RWPE2 (cell line): ENCODE results near the gene ZNF490.

Experiments
- ATAC-seq: fragments of 200-7000 bp; cut with Tn5 transposase; 3 replicates; pipeline ENCODE4 v1.9.1; 2021; ENCODE audit warnings: low read depth
- DNase-seq: peaks from one replicate; pipeline ENCODE4 v3.0.0-alpha.2; 2020; ENCODE audit warnings: low spot score
- H3K27ac ChIP-seq: fragments of 450-650 bp; 2 replicates; pipeline ENCODE4 v1.5.1; 2017; ENCODE audit warnings: mild to moderate bottlenecking; ENCODE audit not compliant: poor library complexity, severe bottlenecking
- H3K27me3 ChIP-seq: fragments of 250-450 bp; sonication (Bioruptor Pico); 2 replicates; pipeline ENCODE4 v1.5.1; 2021; ENCODE audit warnings: mild to moderate bottlenecking, moderate library complexity; ENCODE audit not compliant: insufficient read depth, poor library complexity, severe bottlenecking
- H3K36me3 ChIP-seq: fragments of 250-450 bp; sonication (Bioruptor Pico); 2 replicates; pipeline ENCODE4 v1.5.1; 2020; ENCODE audit warnings: low read depth, mild to moderate bottlenecking, moderate library complexity
- H3K4me1 ChIP-seq: fragments of 250-450 bp; sonication (Bioruptor Pico); 2 replicates; pipeline ENCODE4 v1.5.1; 2021; ENCODE audit warnings: mild to moderate bottlenecking, moderate library complexity; ENCODE audit not compliant: insufficient read depth, poor library complexity, severe bottlenecking
- H3K4me3 ChIP-seq: fragments of 250-450 bp; sonication (Bioruptor Pico); 2 replicates; pipeline ENCODE4 v1.5.1; 2021; ENCODE audit warnings: mild to moderate bottlenecking, moderate library complexity; ENCODE audit not compliant: severe bottlenecking
- H3K9me3 ChIP-seq: fragments of 250-450 bp; sonication (Bioruptor Pico); 2 replicates; pipeline ENCODE4 v1.5.1; 2021; ENCODE audit warnings: mild to moderate bottlenecking, moderate library complexity; ENCODE audit not compliant: severe bottlenecking
- CTCF ChIP-seq: fragments of 450-650 bp; IDR thresholded peaks from one replicate; pipeline ENCODE4 v1.5.1; 2017; ENCODE audit warnings: mild to moderate bottlenecking, moderate library complexity; ENCODE audit not compliant: poor library complexity, severe bottlenecking

Gene ZNF490

GRCh38 chr19:12642506-12642905 is 31.9 kb upstream of the ZNF490 start:
- H3K9me3 ChIP-seq, result no peaks in the 10 kb centered on the region
- no peak overlapping the region for H3K4me3 ChIP-seq
- no peak for ATAC-seq
- no peaks in the 10 kb centered on the region for H3K27me3 ChIP-seq
- DNase-seq, result no peak
- H3K4me1 ChIP-seq, result no peaks in the 10 kb centered on the region
- no peak for TF ChIP-seq CTCF
- H3K27ac ChIP-seq, result no peak overlapping the region
- H3K36me3 ChIP-seq, result no peaks in the 10 kb centered on the region

- no peaks in the 10 kb centered on the region for H3K4me1 ChIP-seq
- H3K27ac ChIP-seq, result no peak overlapping the region
- no peaks in the 10 kb centered on the region for H3K27me3 ChIP-seq
- no peak for TF ChIP-seq CTCF
- DNase-seq (no peak), ATAC-seq (no peak)
- no peaks in the 10 kb centered on the region for H3K36me3 ChIP-seq
- no peaks in the 10 kb centered on the region for H3K9me3 ChIP-seq
- H3K4me3 ChIP-seq, result no peak overlapping the region
These were observed 30.8 kb upstream of the ZNF490 start for GRCh38 chr19:12641456-12641855.

GRCh38 chr19:12639901-12640613 is 29.4 kb upstream of the ZNF490 start:
- H3K4me1 ChIP-seq, result no peaks in the 10 kb centered on the region
- no peaks in the 10 kb centered on the region for H3K9me3 ChIP-seq
- ATAC-seq (peak; percentile 80), DNase-seq (no peak)
- H3K27ac ChIP-seq, result no peak overlapping the region
- peak; percentile 83 for TF ChIP-seq CTCF
- no peaks in the 10 kb centered on the region for H3K36me3 ChIP-seq
- H3K4me3 ChIP-seq, result no peak overlapping the region
- no peaks in the 10 kb centered on the region for H3K27me3 ChIP-seq

- ATAC-seq, result no peak
- Histone ChIP-seq H3K9me3 (no peaks in the 10 kb centered on the region), H3K4me1 (no peaks in the 10 kb centered on the region), H3K36me3 (no peaks in the 10 kb centered on the region), H3K4me3 (no peak overlapping the region), H3K27ac (no peak overlapping the region), H3K27me3 (no peaks in the 10 kb centered on the region)
- DNase-seq, result no peak
- TF ChIP-seq CTCF, result no peak
These were observed 28.1 kb upstream of the ZNF490 start for GRCh38 chr19:12638611-12639182.

- no peak for TF ChIP-seq CTCF
- Histone ChIP-seq H3K9me3 (no peaks in the 10 kb centered on the region), H3K36me3 (peaks cover under 1% of the 10 kb centered on the region; the same call in 1 of the 2 replicates), H3K27ac (no peak overlapping the region), H3K27me3 (no peaks in the 10 kb centered on the region), H3K4me3 (no peak overlapping the region), H3K4me1 (no peaks in the 10 kb centered on the region)
- DNase-seq, result no peak
- ATAC-seq, result no peak
These were observed 26.0 kb upstream of the ZNF490 start for GRCh38 chr19:12636631-12637030.
